Measurements from ENCODE around the gene TRAK2. TPM values are rescaled to one million over a fixed set of nuclear protein-coding genes. Genes with fewer than 3 reads are reported as not detected.
A peak's percentile ranks its signal among the peaks of the same experiment; 100 is the strongest.
"Not testable (repeated sequence)": the region's sequence is repeated elsewhere in the genome, so short reads cannot be mapped to it uniquely, and the experiment has no call there.

Gene TRAK2
- total and polyA plus RNA-seq, 2 experiments from 2014 or later, result 6.7 to 17.0 TPM

DNA sequence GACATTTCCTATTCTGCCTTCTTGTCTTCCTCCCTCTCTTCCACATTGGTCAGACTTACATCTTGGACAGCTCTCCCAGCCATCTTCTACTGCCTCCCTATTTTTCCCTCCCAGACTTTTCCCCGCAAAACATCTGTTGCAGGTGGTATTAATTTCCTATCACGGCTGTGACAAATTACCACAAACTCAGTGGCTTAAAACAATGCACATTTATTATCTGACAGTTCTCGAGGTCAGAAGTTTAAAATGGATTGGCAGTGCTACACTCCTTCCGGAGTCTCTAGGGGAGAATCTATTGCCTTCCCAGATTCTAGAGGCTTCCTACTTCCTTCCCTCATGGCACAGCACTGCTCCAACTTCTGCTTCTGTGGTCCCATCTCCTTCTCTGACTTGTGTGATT, 33.5 kb upstream of the TRAK2 start:
- no peak for TF ChIP-seq EZH2 (IDR thresholded peaks at IDR 0.05; ENCODE audit: low read depth, unreplicated experiment)
- no peak for TF ChIP-seq NANOG (IDR thresholded peaks at IDR 0.05; ENCODE audit: borderline replicate concordance)
- no peak for TF ChIP-seq ZNF331 (CRISPR knock-in tag; IDR thresholded peaks at IDR 0.05; ENCODE audit: low read depth)
- no peak for TF ChIP-seq ZNF114 (CRISPR knock-in tag; IDR thresholded peaks at IDR 0.05)
- no peak for TF ChIP-seq CREB1 (CRISPR knock-in tag; IDR thresholded peaks at IDR 0.05; ENCODE audit: low read depth)
- no peak for TF ChIP-seq REST (IDR thresholded peaks at IDR 0.05; ENCODE audit: unreplicated experiment)
- TF ChIP-seq, protein P1, sequence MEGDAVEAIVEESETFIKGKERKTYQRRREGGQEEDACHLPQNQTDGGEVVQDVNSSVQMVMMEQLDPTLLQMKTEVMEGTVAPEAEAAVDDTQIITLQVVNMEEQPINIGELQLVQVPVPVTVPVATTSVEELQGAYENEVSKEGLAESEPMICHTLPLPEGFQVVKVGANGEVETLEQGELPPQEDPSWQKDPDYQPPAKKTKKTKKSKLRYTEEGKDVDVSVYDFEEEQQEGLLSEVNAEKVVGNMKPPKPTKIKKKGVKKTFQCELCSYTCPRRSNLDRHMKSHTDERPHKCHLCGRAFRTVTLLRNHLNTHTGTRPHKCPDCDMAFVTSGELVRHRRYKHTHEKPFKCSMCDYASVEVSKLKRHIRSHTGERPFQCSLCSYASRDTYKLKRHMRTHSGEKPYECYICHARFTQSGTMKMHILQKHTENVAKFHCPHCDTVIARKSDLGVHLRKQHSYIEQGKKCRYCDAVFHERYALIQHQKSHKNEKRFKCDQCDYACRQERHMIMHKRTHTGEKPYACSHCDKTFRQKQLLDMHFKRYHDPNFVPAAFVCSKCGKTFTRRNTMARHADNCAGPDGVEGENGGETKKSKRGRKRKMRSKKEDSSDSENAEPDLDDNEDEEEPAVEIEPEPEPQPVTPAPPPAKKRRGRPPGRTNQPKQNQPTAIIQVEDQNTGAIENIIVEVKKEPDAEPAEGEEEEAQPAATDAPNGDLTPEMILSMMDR (conservative IDR thresholded peaks at IDR 0.05; ENCODE audit: low read depth in 2 of 2), result no peak
- no peak for TF ChIP-seq EZH2phosphoT487 (IDR thresholded peaks at IDR 0.05; ENCODE audit: unreplicated experiment)
- DNase-seq (ENCODE audit: low spot score) (no peak), ATAC-seq (no peak)
- H3K4me3 ChIP-seq, result no peak overlapping the region
- no peak overlapping the region for H3K27ac ChIP-seq (ENCODE audit: low read depth)
- Mint-ChIP-seq H3K27me3 (ENCODE audit: insufficient read depth, low read depth, poor library complexity) (peaks cover 6% of the 10 kb centered on the region), H3K9me3 (peaks cover 9% of the 10 kb centered on the region; the same call in 2 of the 3 replicates), H3K4me3 (no peak overlapping the region), H3K27ac (peak overlapping the region; percentile 57; the same call in 1 of the 2 replicates), H3K4me1 (peaks cover 3% of the 10 kb centered on the region), H3K36me3 (ENCODE audit: low read depth) (peaks cover 22% of the 10 kb centered on the region)
- no peaks in the 10 kb centered on the region for H4K20me1 ChIP-seq (replicated peaks; ENCODE audit: insufficient read depth)
- no peak overlapping the region for H2AFZ ChIP-seq
- peaks cover 5% of the 10 kb centered on the region; the same call in 1 of the 2 replicates for H3K9me2 ChIP-seq (ENCODE audit: insufficient read depth)
- H3K27me3 ChIP-seq (ENCODE audit: insufficient read depth), result no peaks in the 10 kb centered on the region
- no peaks in the 10 kb centered on the region for H3K79me2 ChIP-seq (replicated peaks; ENCODE audit: insufficient read depth)
- H3K36me3 ChIP-seq (ENCODE audit: insufficient read depth), result 0 out of 2 replicates have a peak, but pooled peaks cover 3% of the 10 kb centered on the region
- H3K4me1 ChIP-seq (ENCODE audit: insufficient read depth), result no peaks in the 10 kb centered on the region
- no peak overlapping the region for H3K4me2 ChIP-seq
- no peaks in the 10 kb centered on the region for H3F3A ChIP-seq (replicated peaks; ENCODE audit: low read depth)

DNA sequence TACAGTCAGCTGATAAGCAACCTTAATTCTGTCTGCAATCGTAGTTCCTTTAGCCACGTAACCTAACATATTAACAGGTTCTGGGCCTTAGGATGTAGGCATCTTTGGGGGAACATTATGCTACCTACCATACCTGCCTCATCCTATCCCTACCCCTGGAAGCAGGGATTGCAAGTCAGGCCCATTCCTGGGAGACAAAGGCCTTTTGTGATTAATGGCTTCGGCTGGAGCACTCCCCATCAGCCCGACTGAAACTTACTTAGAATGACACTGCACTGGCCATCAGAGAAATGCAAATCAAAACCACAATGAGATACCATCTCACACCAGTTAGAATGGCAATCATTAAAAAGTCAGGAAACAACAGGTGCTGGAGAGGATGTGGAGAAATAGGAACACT, 32.5 kb upstream of the TRAK2 start:
- H3K27ac Mint-ChIP-seq, result peak overlapping the region; percentile 70; the same call in 1 of the 2 replicates
- H4K20me1 ChIP-seq (replicated peaks; ENCODE audit: insufficient read depth); H3K4me3 ChIP-seq; H3K27me3 ChIP-seq (ENCODE audit: insufficient read depth); H3K79me2 ChIP-seq (replicated peaks; ENCODE audit: insufficient read depth); H3F3A ChIP-seq (replicated peaks; ENCODE audit: low read depth); H3K9me2 ChIP-seq (ENCODE audit: insufficient read depth); H3K4me3 Mint-ChIP-seq; H3K4me1 Mint-ChIP-seq; H2AFZ ChIP-seq; H3K9me3 Mint-ChIP-seq; H3K4me1 ChIP-seq (ENCODE audit: insufficient read depth); H3K36me3 ChIP-seq (ENCODE audit: insufficient read depth); H3K4me2 ChIP-seq; H3K27ac ChIP-seq (ENCODE audit: low read depth); H3K27me3 Mint-ChIP-seq (ENCODE audit: insufficient read depth, low read depth, poor library complexity): not testable (repeated sequence)
- H3K36me3 Mint-ChIP-seq (ENCODE audit: low read depth), result peaks cover 22% of the 10 kb centered on the region
- ATAC-seq, result peak; percentile 94
- peak; percentile 62 for DNase-seq (ENCODE audit: low spot score)

Measured in GM23338 (cell line).